GM21381 (cell line): ENCODE results near the gene CROCC2.

Experiments
- ATAC-seq: cut with Tn5 transposase; IDR thresholded peaks from one replicate; pipeline ENCODE4 v1.9.1; 2021; ENCODE audit warnings: mild to moderate bottlenecking, moderate library complexity; ENCODE audit not compliant: unreplicated experiment

The CROCC2 gene

GRCh38 chr2:241009191-241009590 lies 103.1 kb downstream of the CROCC2 start:
- no peak for ATAC-seq

- ATAC-seq: no peak
These were observed 103.7 kb downstream of the CROCC2 start for GRCh38 chr2:241009601-241010530.

DNA sequence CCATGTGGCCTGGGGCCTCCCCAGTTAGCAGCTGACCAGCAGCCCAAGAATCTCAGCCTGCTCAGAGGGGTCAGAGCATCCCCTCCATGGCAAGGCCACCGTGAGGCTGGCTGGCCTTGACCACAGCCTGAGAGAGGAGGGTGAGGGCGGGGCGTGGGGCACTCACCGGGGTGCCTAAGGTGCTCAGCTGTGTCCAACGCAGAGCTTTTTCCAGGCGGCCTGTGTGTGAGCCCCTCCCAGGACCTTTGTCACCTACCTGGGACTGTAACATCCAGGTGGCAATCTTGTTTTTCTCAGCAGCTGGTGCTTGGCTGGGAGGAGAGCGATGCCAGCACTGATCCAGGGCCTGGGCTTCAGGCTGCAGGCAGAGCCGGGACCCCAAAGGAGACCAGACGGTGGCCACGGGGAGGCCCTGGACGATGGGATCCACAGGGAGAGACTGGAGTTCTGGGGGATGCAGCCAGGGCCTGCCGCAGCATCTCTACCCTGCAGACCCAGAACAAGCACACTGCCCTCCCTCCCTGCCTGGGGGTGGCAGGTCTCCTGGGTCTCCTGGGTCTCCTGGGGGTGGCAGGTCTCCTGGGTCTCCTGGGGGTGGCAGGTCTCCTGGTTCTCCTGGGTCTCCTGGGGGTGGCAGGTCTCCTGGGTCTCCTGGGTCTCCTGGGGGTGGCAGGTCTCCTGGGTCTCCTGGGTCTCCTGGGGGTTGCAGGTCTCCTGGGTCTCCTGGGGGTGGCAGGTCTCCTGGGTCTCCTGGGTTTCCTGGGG lies 104.6 kb downstream of the CROCC2 start:
- no peak for ATAC-seq

DNA sequence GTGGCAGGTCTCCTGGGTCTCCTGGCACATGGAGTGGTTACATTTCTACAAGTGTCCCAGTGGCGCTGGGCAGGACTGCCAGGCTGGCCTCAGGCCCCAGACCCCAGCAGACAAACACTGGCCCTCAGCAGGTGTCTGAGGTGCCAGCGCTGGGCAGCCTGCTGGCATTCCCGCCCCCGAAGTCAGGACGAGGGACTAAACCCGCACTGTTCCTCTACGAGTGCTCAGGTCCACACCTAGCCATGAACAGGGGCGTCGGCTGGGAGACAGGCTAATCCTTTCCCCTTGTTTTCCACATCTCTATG lies 105.1 kb downstream of the CROCC2 start:
- no peak for ATAC-seq

- no peak for ATAC-seq
These were observed 105.8 kb downstream of the CROCC2 start for GRCh38 chr2:241011751-241012510.

- ATAC-seq: no peak
These were observed 108.1 kb downstream of the CROCC2 start for GRCh38 chr2:241014224-241014623.

GRCh38 chr2:241014764-241015163 lies 108.6 kb downstream of the CROCC2 start:
- no peak for ATAC-seq

DNA sequence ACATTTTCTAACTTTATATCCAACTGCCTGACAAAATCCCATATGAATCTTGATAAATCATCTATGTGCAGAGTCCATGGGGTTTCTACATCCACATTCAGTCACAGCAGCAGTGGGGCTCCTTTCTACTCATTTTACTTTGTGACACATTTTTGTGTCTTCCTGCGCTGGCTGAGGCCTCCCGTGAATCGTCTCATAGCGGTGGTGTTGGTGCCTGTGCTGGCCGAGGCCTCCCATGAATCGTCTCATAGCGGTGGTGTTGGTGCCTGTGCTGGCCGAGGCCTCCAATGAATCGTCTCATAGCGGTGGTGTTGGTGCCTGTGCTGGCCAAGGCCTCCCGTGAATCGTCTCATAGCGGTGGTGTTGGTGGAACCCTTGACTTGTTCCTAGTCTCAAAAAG lies 109.3 kb downstream of the CROCC2 start:
- ATAC-seq: no peak

DNA sequence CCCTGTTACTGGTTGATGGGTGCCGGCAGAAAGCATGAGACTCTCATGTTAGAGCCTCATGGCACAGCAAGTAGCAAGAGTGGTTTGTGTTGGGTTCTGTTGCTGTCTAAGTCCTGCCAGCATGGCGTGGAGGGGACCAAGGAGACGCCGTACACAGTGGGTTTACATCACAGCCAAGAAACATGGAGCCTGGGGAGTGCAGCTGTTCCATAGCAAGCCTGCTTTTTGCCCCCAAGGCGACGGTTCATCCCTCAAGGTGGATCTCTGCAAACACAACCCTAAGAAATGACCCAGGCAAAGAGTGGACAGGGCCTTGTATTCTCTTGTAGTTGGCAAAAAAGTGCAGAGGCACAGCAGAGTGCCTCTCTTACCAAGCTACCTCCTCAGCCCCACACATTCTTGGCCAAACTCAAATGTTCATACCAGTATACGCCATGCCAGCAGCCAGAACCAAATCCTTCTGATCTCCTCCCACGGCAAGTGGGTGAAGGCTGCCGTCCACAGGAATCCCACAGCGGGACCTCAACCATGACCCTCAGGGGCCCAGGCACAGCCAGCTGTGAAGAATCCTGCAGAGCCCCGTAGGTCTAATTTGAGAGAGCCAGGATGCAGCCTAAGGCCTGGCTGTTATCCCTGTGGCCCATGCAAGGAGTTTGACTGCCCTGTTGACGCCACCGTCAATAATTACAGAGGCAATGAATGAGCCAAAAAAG lies 111.2 kb downstream of the CROCC2 start:
- ATAC-seq: no peak

GRCh38 chr2:241018051-241018891 lies 112.1 kb downstream of the CROCC2 start:
- ATAC-seq: no peak

DNA sequence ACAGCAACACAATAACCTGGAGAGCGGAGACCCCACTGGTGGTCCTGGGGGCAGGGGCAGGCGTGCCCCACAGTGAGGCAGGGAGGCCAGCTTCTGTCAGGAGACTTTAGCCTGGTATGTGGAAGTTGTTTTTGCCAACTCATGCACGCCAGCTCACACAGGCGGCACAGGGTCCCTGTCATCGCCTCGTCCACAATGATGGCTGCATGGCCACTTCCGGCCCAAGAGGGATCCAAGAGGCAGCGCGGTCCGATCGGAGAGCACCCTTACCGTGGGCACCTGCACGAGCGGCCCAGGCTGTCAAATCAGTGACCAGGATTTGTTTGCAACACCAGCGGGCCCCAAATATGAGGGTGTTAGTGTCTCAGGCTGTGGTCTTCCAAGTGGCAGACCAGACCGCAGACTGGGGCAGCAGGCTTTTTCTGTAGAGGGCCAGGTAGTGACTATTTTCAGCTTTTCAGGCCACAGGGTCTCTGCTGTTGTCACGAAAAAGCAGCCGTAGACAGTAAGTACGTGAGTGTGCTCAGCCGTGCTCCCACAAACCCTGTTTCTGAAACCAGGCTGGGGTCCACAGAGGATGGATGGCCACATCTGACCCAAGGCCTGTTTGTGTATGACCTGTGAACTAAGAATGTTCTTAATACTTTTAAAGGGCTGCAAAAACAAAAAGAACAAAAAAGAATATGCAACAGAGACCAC lies 113.5 kb downstream of the CROCC2 start:
- no peak for ATAC-seq

DNA sequence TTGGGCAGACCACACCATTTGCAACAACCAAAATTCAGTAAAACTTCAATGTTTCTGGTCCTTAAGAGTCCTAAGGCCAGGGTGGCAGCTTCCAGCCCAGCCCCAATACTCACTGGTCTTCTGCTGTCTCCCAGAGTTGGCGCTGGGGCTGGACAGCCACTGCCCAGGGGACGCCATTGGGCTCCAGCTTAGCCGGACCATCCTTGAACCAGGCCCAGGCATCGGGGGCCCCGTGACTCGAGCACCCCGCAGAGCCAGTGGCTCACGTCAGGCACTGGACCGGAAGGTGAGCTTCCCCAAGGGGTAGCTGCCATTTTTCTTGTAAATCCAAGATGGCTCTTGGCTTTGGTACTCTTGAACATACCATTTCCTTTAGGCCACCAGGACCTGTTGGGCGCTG lies 114.1 kb downstream of the CROCC2 start:
- no peak for ATAC-seq

- no peak for ATAC-seq
These were observed 114.6 kb downstream of the CROCC2 start for GRCh38 chr2:241020629-241021190.

DNA sequence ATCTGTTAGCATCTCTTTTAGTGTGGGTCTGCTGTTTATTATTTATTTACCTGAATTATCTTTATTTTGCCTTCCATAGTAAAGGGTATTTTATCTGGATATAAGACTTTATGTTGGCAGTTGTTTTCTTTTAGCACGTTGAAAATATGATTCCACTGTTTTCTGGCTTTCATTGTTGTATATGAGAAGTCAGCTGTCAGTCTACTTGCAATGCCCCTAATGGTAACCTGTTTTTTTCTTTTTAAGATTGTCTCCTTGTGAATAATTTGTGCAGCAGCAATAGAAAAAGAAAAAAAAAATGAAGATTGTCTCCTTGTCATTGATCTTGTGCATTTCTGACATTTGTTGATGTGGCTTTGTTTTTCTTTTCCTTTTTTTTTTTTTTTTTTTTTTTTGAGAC lies 119.5 kb downstream of the CROCC2 start:
- no peak for ATAC-seq

GRCh38 chr2:241029599-241030332 lies 123.6 kb downstream of the CROCC2 start:
- ATAC-seq: no peak

DNA sequence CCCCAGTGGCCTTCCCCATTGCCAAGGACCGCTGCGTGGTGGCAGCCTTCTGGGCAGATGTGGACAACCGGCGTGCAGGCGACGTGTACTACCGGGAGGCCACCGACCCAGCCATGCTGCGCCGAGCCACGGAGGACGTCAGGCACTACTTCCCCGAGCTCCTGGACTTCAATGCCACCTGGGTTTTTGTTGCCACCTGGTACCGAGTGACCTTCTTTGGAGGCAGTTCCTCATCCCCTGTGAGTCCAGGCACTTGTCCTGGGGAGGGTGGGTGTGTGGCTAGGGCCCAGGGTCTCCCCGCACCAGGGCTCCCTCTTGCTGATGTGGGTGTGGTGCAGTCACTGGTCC lies 124.2 kb downstream of the CROCC2 start:
- ATAC-seq: no peak

- no peak for ATAC-seq
These were observed 124.7 kb downstream of the CROCC2 start for GRCh38 chr2:241030883-241031282.

GRCh38 chr2:241031436-241032165 lies 125.5 kb downstream of the CROCC2 start:
- no peak for ATAC-seq
